ENCODE measurements around the gene PIGX.

The PIGX gene

DNA sequence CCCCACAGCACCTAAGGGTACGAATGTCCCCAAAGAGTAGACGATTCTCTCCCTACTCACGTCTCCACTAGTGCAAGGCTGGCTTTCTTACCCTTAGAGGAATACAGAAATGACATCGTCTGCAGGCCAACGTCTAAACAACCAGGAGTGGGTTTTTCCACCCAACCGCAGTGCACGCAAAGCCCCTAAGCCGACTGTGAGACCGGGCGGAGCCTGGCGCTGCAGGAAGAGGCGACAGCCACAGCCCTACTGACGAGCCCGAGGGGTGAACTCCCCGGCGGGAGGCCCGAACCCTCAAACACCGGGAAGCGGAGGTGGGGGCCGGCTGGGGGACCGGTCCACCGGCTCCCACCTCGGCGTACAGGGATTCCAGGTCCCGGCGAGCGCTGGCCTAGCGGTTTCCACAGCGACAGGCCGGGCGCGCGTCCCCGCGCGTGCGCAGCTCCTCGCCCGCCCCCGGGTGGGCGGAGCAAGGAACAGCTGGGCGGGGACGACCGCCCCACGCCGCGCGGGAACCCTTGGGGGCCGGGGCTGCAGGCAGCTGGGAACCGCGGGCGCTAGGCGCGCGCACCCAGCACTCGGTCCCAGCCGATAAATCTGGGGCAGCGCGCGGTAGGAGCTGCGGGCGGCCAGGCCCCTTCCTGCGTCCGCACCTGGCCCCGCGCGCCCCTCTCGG is at the start of gene PIGX, which contains the start of gene CEP19:
Gene PIGX (plus strand): TSS at position 540 of the 676 bp plus-strand sequence.
Gene CEP19 (minus strand): TSS at position 413 of the 676 bp plus-strand sequence. CDS start 3,593 bp downstream, outside the sequence.
- peak within 1 kb of the TSS; percentile 62 for H3K4me3 ChIP-seq (ENCODE audit: low read length)
- no peak for TF ChIP-seq ZNF274 (IDR thresholded peaks at IDR 0.05; ENCODE audit: low read depth, low read length)

DNA sequence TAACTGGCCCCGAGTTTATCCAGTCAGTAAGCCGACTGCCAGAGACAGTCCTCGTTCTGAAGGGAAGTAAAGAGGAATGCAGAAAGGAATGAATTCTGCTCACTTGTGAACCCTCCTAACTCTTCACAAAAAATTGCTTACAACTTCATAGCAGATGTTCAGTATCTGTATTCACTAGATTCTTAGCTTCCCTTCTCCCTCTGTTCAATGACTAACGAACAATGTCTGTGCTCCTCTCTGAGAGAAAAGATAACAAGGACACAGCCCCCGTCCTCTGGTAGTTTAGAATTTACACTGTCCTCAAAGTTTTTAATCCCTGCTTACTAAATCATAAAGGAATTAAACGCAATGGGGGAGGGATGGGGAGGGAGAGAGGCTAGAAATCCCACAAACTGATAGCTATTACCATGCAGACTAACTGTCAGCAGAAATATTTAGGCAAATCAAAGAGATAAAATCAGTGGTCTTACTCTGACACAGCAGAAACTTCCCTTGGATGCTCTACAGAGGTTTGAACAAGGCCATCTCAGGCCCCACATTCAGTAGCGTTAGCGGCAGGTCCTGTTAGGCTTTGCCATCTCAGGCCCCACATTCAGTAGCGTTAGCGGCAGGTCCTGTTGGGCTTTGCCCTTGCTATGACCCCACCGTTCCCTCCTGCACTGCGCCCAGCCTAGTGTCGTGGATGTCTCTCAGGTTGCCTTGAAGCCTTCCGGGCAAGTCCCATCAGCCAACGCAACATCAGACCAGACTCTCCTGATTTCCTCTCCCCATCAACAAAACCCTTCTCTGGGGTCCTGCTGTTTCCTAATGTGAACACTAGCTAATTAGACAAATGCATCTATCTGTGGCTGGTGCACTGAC is 49.2 kb upstream of the PIGX start:
- TF ChIP-seq ZNF274 (IDR thresholded peaks at IDR 0.05; ENCODE audit: low read depth, low read length): no peak
- no peak overlapping the region for H3K4me3 ChIP-seq (ENCODE audit: low read length)

DNA sequence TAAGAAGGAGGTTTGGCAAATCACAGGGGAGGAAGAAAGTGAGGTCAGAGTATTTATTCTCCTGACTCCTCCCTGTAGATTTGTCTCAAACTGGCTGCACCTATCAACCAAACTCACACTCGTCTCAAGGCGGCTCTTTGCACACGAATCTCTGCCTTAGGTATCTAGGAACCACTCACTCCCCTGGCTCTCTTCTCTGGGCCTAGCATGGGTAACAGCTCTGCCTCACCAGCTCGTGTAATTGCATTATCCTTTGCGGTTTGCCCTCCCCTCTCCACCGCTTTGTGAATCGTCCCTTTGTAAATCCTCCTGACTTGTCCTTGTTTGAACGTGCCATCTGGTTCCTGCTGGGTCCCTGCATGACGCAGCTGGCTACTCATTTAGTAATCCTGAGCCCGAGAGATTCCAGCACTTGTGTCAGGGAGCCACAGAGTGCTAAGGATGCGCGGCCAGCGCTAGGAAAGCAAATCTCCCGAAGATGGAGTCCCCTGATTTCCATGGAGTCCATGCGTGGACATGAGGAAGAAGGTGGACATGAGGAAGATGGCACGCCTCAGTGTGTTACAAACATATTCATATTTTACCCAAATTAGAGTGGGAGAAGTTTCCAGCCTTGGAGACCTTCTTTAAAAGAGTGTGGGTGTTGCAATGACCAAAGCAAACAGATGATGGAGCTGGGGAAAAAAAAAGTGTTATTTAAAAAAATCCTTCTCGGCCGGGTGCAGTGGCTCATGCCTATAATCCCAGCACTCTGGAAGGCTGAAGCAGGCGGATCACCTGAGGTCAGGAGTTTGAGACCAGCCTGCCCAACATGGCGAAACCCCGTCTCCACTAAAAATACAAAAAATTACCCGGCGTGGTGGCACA is 45.9 kb upstream of the PIGX start:
- TF ChIP-seq ZNF274 (IDR thresholded peaks at IDR 0.05; ENCODE audit: low read depth, low read length): no peak
- H3K4me3 ChIP-seq (ENCODE audit: low read length): no peak overlapping the region

DNA sequence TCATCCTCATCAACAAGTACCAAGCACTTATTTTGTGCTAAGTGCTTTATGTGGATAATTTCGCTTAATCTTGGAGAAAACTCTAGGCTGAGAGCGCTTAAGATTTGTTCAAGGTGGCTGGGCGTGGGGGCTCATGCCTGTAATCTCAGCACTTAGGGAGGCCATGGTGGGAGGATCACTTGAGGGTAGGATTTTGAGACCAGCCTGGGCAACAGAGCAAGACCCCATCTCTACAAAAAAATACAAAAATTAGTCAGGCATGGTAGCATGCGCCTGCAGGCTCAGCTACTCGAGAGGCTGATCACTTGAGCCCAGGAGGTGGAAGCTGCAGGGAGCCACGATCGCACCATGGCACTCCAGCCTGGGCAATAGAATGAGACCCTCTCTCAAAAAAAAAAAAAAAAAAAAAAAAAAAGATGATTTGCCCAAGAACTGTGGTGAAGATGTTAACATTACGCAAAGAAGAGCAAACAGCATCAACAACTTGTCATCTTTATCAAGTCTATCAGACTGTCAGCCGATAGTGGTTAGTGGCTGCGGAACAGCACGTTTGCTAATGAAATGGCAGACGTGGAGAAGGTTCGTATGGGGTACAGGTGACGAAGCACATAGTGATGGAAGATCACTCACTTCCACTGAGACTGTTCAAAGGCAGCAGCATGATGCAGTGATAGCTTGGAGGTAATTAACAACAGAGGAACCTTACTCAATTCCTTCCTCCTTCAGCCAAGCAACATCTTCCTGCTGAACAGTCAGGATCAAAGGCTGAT is 44.9 kb upstream of the PIGX start:
- TF ChIP-seq ZNF274 (IDR thresholded peaks at IDR 0.05; ENCODE audit: low read depth, low read length): no peak
- H3K4me3 ChIP-seq (ENCODE audit: low read length): no peak overlapping the region

DNA sequence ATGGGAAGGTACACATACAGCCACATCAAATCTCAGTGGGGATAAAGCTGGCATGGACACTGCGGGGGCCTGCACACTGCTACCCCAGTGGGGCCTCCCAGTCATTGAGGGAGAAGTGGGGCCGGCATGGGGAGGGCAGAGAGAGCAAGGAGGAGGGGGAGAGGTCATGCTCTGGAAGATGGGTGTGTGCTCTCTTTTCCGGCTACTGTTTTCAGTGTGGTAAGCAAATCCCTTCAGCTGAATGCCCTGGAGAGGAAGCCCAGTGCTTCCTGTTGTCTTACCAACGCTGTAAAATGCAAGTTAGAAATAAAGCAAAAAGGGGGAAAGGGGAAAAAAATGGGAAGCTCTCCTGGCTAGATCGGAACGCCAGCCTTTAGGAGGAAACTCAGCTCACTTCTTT is 41.8 kb upstream of the PIGX start:
- no peak for TF ChIP-seq ZNF274 (IDR thresholded peaks at IDR 0.05; ENCODE audit: low read depth, low read length)
- no peak overlapping the region; the same call in 1 of the 2 replicates for H3K4me3 ChIP-seq (ENCODE audit: low read length)

DNA sequence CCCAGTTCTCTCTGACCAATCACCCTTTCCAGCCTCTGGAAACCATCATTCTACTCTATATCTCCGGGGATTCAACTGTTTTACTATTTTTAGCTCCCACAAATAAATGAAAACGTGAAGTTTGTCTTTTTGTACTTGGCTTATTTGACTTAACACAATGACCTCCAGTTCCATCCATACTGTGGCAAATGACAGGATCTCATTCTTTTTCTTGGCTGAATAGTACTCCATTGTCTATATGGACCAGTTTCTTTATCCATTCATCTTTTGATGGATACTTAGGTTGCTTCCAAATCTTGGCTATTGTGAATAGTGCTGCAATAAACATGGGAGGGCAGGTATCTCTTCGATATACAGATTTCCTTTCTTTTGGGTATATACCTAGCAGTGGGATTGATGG is 38.5 kb upstream of the PIGX start:
- TF ChIP-seq ZNF274 (IDR thresholded peaks at IDR 0.05; ENCODE audit: low read depth, low read length): no peak

DNA sequence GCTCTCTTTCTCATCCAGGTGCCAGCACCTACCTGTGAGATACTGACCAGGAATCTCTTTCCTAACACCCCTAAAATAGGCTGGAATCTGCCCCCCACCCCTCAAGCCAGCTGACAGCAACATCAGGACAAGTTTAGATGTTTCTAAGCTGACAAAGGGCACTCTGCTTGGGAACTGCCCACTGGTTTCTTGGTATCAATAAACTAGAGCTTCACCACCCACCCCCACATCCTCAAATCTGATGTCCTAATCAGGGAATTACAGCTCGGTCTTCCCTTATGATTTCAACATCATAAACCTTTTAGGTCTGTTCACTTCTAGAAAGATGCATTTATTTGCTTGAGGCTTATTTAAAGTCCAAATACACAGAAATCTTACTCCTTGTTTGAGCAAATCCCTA is 34.8 kb upstream of the PIGX start:
- no peak for TF ChIP-seq ZNF274 (IDR thresholded peaks at IDR 0.05; ENCODE audit: low read depth, low read length)
- no peak overlapping the region for H3K4me3 ChIP-seq (ENCODE audit: low read length)

More for the DNA sequence above, 38.5 kb upstream of the PIGX start:
- H3K4me3 ChIP-seq (ENCODE audit: low read length): no peak overlapping the region

DNA sequence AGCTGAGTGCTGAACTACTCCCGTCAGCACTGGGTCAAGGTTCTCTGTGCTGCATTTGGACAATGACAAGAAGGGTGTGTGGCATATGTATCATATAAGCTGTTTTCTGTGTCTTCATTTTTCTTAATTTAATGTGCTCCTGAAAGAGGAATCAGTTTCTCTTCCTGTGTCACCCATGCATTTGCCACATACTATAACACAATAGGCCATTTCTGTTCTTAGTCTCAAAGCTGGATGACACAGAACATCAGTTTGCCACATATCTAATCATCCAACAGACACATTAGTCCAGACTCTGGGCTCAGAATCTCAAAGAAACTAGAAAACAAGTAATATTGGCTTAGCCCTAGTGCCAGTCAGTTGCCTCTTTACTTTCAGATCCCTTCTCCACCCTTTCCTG is 34.2 kb upstream of the PIGX start:
- H3K4me3 ChIP-seq (ENCODE audit: low read length): no peak overlapping the region
- no peak for TF ChIP-seq ZNF274 (IDR thresholded peaks at IDR 0.05; ENCODE audit: low read depth, low read length)

DNA sequence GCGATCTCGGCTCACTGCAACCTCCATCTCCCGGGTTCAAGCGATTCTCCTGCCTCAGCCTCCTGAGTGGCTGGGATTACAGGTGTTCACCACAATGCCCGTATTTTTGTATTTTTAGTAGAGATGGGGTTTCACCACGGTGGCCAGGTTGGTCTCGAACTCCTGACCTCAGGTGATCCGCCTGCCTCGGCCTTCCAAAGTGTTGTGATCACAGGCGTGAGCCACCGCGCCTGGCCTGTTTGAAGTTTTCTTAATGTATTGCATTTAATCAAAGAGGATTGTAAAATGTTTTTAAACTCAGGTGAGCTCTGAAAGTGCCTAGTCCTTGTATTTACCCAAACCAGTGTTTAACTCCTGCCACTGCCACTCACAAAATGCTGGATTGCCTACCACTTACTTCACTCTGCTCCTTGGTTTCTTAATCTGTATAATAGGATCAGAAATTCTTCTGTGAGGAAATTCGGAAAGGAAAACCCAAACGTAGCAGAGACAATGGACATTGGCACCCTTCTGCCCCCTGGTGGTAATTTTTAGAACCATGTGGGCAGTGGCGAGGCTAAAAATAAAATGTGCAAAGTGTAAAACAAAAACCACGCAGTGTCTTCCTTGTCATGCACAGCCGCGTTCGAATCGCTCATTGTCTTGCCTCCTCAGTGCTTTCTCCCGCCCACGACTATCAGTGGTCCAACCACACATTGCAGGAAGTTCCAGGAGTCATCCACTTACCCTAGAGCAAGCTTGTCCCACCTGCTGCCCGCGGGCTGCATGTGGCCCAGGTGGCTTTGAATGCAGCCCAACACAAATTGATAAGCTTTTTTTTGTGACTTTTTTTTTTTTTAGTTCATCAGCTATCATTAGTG is 27.4 kb upstream of the PIGX start:
- TF ChIP-seq ZNF274 (IDR thresholded peaks at IDR 0.05; ENCODE audit: low read depth, low read length): no peak
- no peak overlapping the region for H3K4me3 ChIP-seq (ENCODE audit: low read length)

DNA sequence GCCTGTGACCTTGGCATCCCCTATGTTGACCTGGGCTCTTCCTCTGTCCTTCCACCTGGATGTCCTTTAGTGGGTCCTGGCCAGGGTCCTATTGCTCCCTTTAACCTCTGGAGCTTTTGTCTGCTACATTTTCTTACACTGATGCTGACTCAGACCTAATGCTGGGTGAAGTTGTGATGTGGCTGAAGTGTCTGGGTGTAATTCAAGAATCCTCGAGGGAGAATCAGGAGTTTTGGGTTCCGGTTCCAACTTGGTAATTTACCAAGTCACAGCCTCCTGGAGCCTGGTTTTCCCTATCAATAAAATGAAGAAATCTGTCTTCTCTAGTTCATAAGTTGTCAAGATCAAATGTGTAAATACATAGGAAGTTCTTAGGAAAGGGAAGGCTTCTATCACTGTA is 25.7 kb upstream of the PIGX start:
- H3K4me3 ChIP-seq (ENCODE audit: low read length): no peak overlapping the region
- no peak for TF ChIP-seq ZNF274 (IDR thresholded peaks at IDR 0.05; ENCODE audit: low read depth, low read length)

DNA sequence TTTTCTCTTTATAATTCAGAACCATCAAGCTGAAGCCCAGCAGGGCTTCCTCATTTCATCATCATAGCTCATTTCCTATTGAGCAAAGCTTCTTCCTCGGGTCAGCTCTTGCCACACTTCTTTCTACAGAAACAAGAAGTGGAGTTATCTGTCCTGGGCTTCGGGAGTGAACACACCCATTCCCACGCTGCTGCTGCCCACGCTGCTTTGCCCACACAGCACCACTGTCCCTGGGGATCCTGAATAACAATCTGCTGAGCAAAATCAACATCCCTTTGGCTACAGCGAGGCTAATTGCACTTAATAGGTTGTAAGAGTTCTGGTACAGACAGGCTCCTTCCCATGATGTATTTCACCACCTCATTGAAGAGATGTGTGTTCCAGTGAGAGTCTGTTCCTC is 23.8 kb upstream of the PIGX start:
- no peak overlapping the region for H3K4me3 ChIP-seq (ENCODE audit: low read length)
- no peak for TF ChIP-seq ZNF274 (IDR thresholded peaks at IDR 0.05; ENCODE audit: low read depth, low read length)

DNA sequence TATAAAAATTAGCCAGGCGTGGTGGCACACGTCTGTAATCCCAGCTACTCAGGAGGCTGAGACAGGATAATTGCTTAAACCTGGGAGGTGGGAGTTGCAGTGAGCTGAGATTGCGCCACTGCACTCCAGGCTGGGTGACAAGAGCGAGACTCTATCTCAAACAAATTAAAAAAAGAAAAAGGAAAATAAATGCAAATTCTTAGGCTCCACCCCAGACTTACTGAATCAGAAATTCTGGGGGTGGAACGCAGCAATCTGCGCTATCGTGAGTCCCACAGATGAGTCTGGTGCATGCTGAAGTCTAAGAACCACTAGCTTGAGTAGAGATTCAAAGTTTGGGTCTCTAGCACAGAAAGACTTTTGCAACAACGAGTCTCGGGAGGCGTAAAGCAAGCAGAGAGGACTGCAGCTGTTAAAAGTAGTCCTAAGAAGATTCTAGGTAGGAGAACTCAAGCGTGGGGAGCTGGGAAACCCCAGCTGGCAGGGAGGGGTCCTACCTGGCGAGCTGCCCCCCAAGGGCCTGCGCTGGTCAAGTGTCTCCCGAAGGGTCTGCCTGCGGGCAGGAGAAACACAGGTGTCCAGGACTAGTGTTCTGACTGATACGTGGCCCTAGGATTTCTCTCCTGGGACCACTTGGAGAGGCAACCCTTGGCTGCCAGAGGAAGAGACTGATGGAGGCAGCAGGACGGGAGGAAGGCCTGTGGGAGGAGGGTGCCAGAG is 22.1 kb upstream of the PIGX start:
- no peak overlapping the region for H3K4me3 ChIP-seq (ENCODE audit: low read length)
- TF ChIP-seq ZNF274 (IDR thresholded peaks at IDR 0.05; ENCODE audit: low read depth, low read length): no peak
